ENCODE data around the gene PAF1. TPM values are rescaled to one million over a fixed set of nuclear protein-coding genes. Genes with fewer than 3 reads are reported as not detected.
A peak's percentile ranks its signal among the peaks of the same experiment; 100 is the strongest.

PAF1 gene
- polyA plus RNA-seq, 2 of the 4 experiments (the other 2 are of a cell fraction): 103 to 110 TPM

GRCh38 chr19:39398297-39398864 is 7.5 kb upstream of the PAF1 start (continued):
- TF ChIP-seq, protein P1, sequence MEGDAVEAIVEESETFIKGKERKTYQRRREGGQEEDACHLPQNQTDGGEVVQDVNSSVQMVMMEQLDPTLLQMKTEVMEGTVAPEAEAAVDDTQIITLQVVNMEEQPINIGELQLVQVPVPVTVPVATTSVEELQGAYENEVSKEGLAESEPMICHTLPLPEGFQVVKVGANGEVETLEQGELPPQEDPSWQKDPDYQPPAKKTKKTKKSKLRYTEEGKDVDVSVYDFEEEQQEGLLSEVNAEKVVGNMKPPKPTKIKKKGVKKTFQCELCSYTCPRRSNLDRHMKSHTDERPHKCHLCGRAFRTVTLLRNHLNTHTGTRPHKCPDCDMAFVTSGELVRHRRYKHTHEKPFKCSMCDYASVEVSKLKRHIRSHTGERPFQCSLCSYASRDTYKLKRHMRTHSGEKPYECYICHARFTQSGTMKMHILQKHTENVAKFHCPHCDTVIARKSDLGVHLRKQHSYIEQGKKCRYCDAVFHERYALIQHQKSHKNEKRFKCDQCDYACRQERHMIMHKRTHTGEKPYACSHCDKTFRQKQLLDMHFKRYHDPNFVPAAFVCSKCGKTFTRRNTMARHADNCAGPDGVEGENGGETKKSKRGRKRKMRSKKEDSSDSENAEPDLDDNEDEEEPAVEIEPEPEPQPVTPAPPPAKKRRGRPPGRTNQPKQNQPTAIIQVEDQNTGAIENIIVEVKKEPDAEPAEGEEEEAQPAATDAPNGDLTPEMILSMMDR (IDR thresholded peaks at IDR 0.05): no peak
- TF ChIP-seq, protein P2, sequence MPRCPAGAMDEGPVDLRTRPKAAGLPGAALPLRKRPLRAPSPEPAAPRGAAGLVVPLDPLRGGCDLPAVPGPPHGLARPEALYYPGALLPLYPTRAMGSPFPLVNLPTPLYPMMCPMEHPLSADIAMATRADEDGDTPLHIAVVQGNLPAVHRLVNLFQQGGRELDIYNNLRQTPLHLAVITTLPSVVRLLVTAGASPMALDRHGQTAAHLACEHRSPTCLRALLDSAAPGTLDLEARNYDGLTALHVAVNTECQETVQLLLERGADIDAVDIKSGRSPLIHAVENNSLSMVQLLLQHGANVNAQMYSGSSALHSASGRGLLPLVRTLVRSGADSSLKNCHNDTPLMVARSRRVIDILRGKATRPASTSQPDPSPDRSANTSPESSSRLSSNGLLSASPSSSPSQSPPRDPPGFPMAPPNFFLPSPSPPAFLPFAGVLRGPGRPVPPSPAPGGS (IDR thresholded peaks at IDR 0.05): no peak; the same call in 2 of the 3 replicates
- TF ChIP-seq, protein P3, sequence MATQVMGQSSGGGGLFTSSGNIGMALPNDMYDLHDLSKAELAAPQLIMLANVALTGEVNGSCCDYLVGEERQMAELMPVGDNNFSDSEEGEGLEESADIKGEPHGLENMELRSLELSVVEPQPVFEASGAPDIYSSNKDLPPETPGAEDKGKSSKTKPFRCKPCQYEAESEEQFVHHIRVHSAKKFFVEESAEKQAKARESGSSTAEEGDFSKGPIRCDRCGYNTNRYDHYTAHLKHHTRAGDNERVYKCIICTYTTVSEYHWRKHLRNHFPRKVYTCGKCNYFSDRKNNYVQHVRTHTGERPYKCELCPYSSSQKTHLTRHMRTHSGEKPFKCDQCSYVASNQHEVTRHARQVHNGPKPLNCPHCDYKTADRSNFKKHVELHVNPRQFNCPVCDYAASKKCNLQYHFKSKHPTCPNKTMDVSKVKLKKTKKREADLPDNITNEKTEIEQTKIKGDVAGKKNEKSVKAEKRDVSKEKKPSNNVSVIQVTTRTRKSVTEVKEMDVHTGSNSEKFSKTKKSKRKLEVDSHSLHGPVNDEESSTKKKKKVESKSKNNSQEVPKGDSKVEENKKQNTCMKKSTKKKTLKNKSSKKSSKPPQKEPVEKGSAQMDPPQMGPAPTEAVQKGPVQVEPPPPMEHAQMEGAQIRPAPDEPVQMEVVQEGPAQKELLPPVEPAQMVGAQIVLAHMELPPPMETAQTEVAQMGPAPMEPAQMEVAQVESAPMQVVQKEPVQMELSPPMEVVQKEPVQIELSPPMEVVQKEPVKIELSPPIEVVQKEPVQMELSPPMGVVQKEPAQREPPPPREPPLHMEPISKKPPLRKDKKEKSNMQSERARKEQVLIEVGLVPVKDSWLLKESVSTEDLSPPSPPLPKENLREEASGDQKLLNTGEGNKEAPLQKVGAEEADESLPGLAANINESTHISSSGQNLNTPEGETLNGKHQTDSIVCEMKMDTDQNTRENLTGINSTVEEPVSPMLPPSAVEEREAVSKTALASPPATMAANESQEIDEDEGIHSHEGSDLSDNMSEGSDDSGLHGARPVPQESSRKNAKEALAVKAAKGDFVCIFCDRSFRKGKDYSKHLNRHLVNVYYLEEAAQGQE (IDR thresholded peaks at IDR 0.05): no peak
- peak; percentile 49 for TF ChIP-seq HOXB13 (CRISPR knock-in tag; IDR thresholded peaks at IDR 0.05; ENCODE audit: low read depth)
- peak; percentile 47 for TF ChIP-seq EHF (CRISPR knock-in tag; IDR thresholded peaks at IDR 0.05)
- no peak for TF ChIP-seq POLR2A (IDR thresholded peaks at IDR 0.05; ENCODE audit: low read length)
- no peak for TF ChIP-seq RARB (CRISPR knock-in tag; IDR thresholded peaks at IDR 0.05)
- no peak for TF ChIP-seq CBX2 (IDR thresholded peaks at IDR 0.05; ENCODE audit: borderline replicate concordance, low read depth)
- no peak for TF ChIP-seq HDAC2 (IDR thresholded peaks at IDR 0.05)
- TF ChIP-seq HES2 (IDR thresholded peaks at IDR 0.05): no peak
- TF ChIP-seq TFCP2L1 (CRISPR knock-in tag; IDR thresholded peaks at IDR 0.05): no peak
- TF ChIP-seq, protein P4, sequence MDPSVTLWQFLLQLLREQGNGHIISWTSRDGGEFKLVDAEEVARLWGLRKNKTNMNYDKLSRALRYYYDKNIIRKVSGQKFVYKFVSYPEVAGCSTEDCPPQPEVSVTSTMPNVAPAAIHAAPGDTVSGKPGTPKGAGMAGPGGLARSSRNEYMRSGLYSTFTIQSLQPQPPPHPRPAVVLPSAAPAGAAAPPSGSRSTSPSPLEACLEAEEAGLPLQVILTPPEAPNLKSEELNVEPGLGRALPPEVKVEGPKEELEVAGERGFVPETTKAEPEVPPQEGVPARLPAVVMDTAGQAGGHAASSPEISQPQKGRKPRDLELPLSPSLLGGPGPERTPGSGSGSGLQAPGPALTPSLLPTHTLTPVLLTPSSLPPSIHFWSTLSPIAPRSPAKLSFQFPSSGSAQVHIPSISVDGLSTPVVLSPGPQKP (IDR thresholded peaks at IDR 0.05; ENCODE audit: low read depth, low read length): no peak
- no peak for TF ChIP-seq RAD21 (conservative IDR thresholded peaks at IDR 0.05 in 1 of 2, IDR thresholded peaks at IDR 0.05 in 1 of 2)
- no peak for TF ChIP-seq ESRRA (IDR thresholded peaks at IDR 0.05; ENCODE audit: borderline replicate concordance, low read length)
- TF ChIP-seq CBX8 (IDR thresholded peaks at IDR 0.05): no peak
- TF ChIP-seq, protein P5, sequence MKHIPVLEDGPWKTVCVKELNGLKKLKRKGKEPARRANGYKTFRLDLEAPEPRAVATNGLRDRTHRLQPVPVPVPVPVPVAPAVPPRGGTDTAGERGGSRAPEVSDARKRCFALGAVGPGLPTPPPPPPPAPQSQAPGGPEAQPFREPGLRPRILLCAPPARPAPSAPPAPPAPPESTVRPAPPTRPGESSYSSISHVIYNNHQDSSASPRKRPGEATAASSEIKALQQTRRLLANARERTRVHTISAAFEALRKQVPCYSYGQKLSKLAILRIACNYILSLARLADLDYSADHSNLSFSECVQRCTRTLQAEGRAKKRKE (CRISPR knock-in tag; IDR thresholded peaks at IDR 0.05; ENCODE audit: low read depth): no peak; the same call in 1 of the 2 replicates
- TF ChIP-seq PHF8 (IDR thresholded peaks at IDR 0.05; ENCODE audit: borderline replicate concordance, low read depth): no peak
- TF ChIP-seq CHD4 (IDR thresholded peaks at IDR 0.05; ENCODE audit: borderline replicate concordance): no peak; the same call in 1 of the 2 replicates
- TF ChIP-seq NPAS2 (CRISPR knock-in tag; IDR thresholded peaks at IDR 0.05; ENCODE audit: borderline replicate concordance): no peak
- TF ChIP-seq MYC (IDR thresholded peaks at IDR 0.05; ENCODE audit: borderline replicate concordance, low read length): no peak
- TF ChIP-seq EP300 (IDR thresholded peaks at IDR 0.05): peak in 1 of 2 experiments; percentile 29; a peak in 3 of 5 replicates
- TF ChIP-seq FOSB (CRISPR knock-in tag; IDR thresholded peaks at IDR 0.05): no peak; the same call in 1 of the 2 replicates
- no peak for TF ChIP-seq KDM1A (IDR thresholded peaks at IDR 0.05; ENCODE audit: low read depth)
- no peak; the same call in 1 of the 2 replicates for TF ChIP-seq HOXA7 (CRISPR knock-in tag; IDR thresholded peaks at IDR 0.05)
- no peak for TF ChIP-seq RNF2 (IDR thresholded peaks at IDR 0.05; ENCODE audit: borderline replicate concordance, low read depth)
- 0 out of 5 replicates have a peak, but pooled peaks have one; percentile 2 to 5 for TF ChIP-seq JUN (IDR thresholded peaks at IDR 0.05)
- TF ChIP-seq HOXB5 (CRISPR knock-in tag; IDR thresholded peaks at IDR 0.05): 0 out of 2 replicates have a peak, but pooled peaks have one; percentile 22
- no peak for TF ChIP-seq FOXS1 (CRISPR knock-in tag; IDR thresholded peaks at IDR 0.05)
- peak; percentile 84 to 85 for TF ChIP-seq CEBPB (IDR thresholded peaks at IDR 0.05)
- TF ChIP-seq, protein P6, sequence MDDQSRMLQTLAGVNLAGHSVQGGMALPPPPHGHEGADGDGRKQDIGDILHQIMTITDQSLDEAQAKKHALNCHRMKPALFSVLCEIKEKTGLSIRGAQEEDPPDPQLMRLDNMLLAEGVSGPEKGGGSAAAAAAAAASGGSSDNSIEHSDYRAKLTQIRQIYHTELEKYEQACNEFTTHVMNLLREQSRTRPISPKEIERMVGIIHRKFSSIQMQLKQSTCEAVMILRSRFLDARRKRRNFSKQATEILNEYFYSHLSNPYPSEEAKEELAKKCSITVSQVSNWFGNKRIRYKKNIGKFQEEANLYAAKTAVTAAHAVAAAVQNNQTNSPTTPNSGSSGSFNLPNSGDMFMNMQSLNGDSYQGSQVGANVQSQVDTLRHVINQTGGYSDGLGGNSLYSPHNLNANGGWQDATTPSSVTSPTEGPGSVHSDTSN (IDR thresholded peaks at IDR 0.05): no peak
- TF ChIP-seq HEYL (CRISPR knock-in tag; IDR thresholded peaks at IDR 0.05): no peak
- TF ChIP-seq GATA3 (IDR thresholded peaks at IDR 0.05; ENCODE audit: borderline replicate concordance): no peak; the same call in 1 of the 2 replicates
- TF ChIP-seq SMC3 (IDR thresholded peaks at IDR 0.05): no peak
- TF ChIP-seq TP53 (CRISPR knock-in tag; IDR thresholded peaks at IDR 0.05): no peak
